HepG2 (cell line): ENCODE data around the gene STUB1. TPM values are rescaled to one million over a fixed set of nuclear protein-coding genes. Genes with fewer than 3 reads are reported as not detected.
A peak's percentile ranks its signal among the peaks of the same experiment; 100 is the strongest.

Source experiments
- AKAP8 ChIP-seq: sonication (generic); formaldehyde crosslinking; IDR thresholded peaks from 2 replicates; pipeline ENCODE4 v1.5.1; 2020; ENCODE audit warnings: mild to moderate bottlenecking, missing genetic modification reagents
- ARID2 ChIP-seq: sonication (generic); formaldehyde crosslinking; IDR thresholded peaks from 2 replicates; pipeline ENCODE4 v1.8.1; 2022; ENCODE audit warnings: mild to moderate bottlenecking, missing genetic modification reagents, borderline replicate concordance
- ELF1 ChIP-seq: sonication (generic); formaldehyde crosslinking; IDR thresholded peaks from 2 replicates; pipeline ENCODE4 v1.4.0; 2020; ENCODE audit warnings: missing genetic modification reagents
- HNRNPL ChIP-seq: fragments of 200-400 bp; formaldehyde crosslinking; IDR thresholded peaks from 2 replicates; pipeline ENCODE4 v1.6.1; 2017; ENCODE audit warnings: mild to moderate bottlenecking, low read depth, low read length
- JDP2 ChIP-seq: sonication (generic); formaldehyde crosslinking; IDR thresholded peaks from 2 replicates; pipeline ENCODE4 v1.8.1; 2022; ENCODE audit warnings: missing genetic modification reagents, borderline replicate concordance
- KDM5B ChIP-seq: sonication (generic); formaldehyde crosslinking; IDR thresholded peaks from 2 replicates; pipeline ENCODE4 v1.4.0; 2020; ENCODE audit warnings: missing genetic modification reagents, mild to moderate bottlenecking, borderline replicate concordance
- LCORL ChIP-seq, 2 experiments: fragments of 450-650 bp in 1 of 2; sonication (generic) in 1 of 2; formaldehyde crosslinking in 1 of 2; IDR thresholded peaks; 2 replicates each; pipeline versions ENCODE4 v1.5.0 to v1.6.1; 2017 to 2020; ENCODE audit warnings: antibody characterized with exemption in 1 of 2, missing genetic modification reagents in 1 of 2
- MAFF ChIP-seq: IDR thresholded peaks from 2 replicates; pipeline ENCODE4 v1.6.1; 2011; ENCODE audit warnings: low read depth, low read length, improper control_type of control experiment
- MATR3 ChIP-seq: sonication (generic); formaldehyde crosslinking; IDR thresholded peaks from 2 replicates; pipeline ENCODE4 v1.4.0; 2020; ENCODE audit warnings: missing genetic modification reagents
- NCOA1 ChIP-seq: sonication (generic); formaldehyde crosslinking; IDR thresholded peaks from 2 replicates; pipeline ENCODE4 v1.9.0; 2021; ENCODE audit warnings: missing genetic modification reagents
- NR1H2 ChIP-seq: sonication (generic); formaldehyde crosslinking; IDR thresholded peaks from 2 replicates; pipeline ENCODE4 v1.8.1; 2022; ENCODE audit warnings: low read depth, missing genetic modification reagents, borderline replicate concordance
- PCBP2 ChIP-seq: fragments of 200-400 bp; formaldehyde crosslinking; optimal IDR thresholded peaks from 2 replicates; pipeline ENCODE3; 2018; ENCODE audit warnings: low read length, low read depth; ENCODE audit not compliant: poor library complexity, severe bottlenecking
- RARG ChIP-seq: sonication (generic); formaldehyde crosslinking; IDR thresholded peaks from 2 replicates; pipeline ENCODE4 v1.4.0; 2020; ENCODE audit warnings: low read depth, mild to moderate bottlenecking, missing genetic modification reagents
- TOE1 ChIP-seq: sonication (generic); formaldehyde crosslinking; IDR thresholded peaks from 2 replicates; pipeline ENCODE4 v1.4.0; 2020; ENCODE audit warnings: mild to moderate bottlenecking, missing genetic modification reagents
- ZBTB38 ChIP-seq: sonication (generic); formaldehyde crosslinking; IDR thresholded peaks from 2 replicates; pipeline ENCODE4 v1.5.1; 2020; ENCODE audit warnings: mild to moderate bottlenecking, missing genetic modification reagents
- ZFP90 ChIP-seq: sonication (generic); formaldehyde crosslinking; IDR thresholded peaks from 2 replicates; pipeline ENCODE4 v1.8.0; 2022; ENCODE audit warnings: missing genetic modification reagents, mild to moderate bottlenecking, inconsistent platforms, borderline replicate concordance
- ZNF121 ChIP-seq: sonication (generic); formaldehyde crosslinking; IDR thresholded peaks from 2 replicates; pipeline ENCODE4 v1.5.0; 2020; ENCODE audit warnings: mild to moderate bottlenecking, missing genetic modification reagents
- ZNF234 ChIP-seq: sonication (generic); formaldehyde crosslinking; conservative IDR thresholded peaks from 2 replicates; pipeline ENCODE4 v1.5.1; 2020; ENCODE audit warnings: mild to moderate bottlenecking, missing genetic modification reagents
- ZNF468 ChIP-seq: sonication (generic); formaldehyde crosslinking; IDR thresholded peaks from 2 replicates; pipeline ENCODE4 v1.8.0; 2022; ENCODE audit warnings: mild to moderate bottlenecking, moderate library complexity, missing genetic modification reagents
- ZNF569 ChIP-seq: sonication (generic); formaldehyde crosslinking; IDR thresholded peaks from 2 replicates; pipeline ENCODE4 v1.5.0; 2020; ENCODE audit warnings: mild to moderate bottlenecking, missing genetic modification reagents, moderate library complexity, borderline replicate concordance
- ZNF788 ChIP-seq: sonication (generic); formaldehyde crosslinking; IDR thresholded peaks from 2 replicates; pipeline ENCODE4 v1.5.0; 2020; ENCODE audit warnings: mild to moderate bottlenecking, missing genetic modification reagents, borderline replicate concordance
- ZSCAN12 ChIP-seq: sonication (generic); formaldehyde crosslinking; IDR thresholded peaks from 2 replicates; pipeline ENCODE4 v1.9.0; 2021; ENCODE audit warnings: mild to moderate bottlenecking, missing genetic modification reagents
- ZSCAN20 ChIP-seq: sonication (generic); formaldehyde crosslinking; IDR thresholded peaks from 2 replicates; pipeline ENCODE4 v1.4.0; 2020; ENCODE audit warnings: missing genetic modification reagents, mild to moderate bottlenecking, borderline replicate concordance
- ZSCAN21 ChIP-seq: sonication (generic); formaldehyde crosslinking; IDR thresholded peaks from 2 replicates; pipeline ENCODE4 v1.8.0; 2022; ENCODE audit warnings: mild to moderate bottlenecking, missing genetic modification reagents, moderate library complexity, borderline replicate concordance
- ZSCAN30 ChIP-seq: sonication (generic); formaldehyde crosslinking; IDR thresholded peaks from 2 replicates; pipeline ENCODE4 v1.5.0; 2020; ENCODE audit warnings: mild to moderate bottlenecking, missing genetic modification reagents
- ZZZ3 ChIP-seq: sonication (generic); formaldehyde crosslinking; IDR thresholded peaks from 2 replicates; pipeline ENCODE4 v1.4.0; 2020; ENCODE audit warnings: missing genetic modification reagents, mild to moderate bottlenecking, borderline replicate concordance
- polyA plus RNA-seq, 8 experiments: library from polyadenylated mRNA; depleted of rRNA in 3 of 8; stranded (reverse) in 7 of 8; unstranded in 1 of 8; fragments of >200 nt; fragmentation: Illumina TruSeq in 4 of 8; extraction: Trizol in 4 of 8; gene quantifications; 2 replicates each; pipeline versions ENCODE4 v1.2.1 to v1.2.3, GENCODE V29; 2011 to 2016; ENCODE audit warnings: low read depth in 4 of 8, missing spikeins in 1 of 8, mixed read lengths in 1 of 8; ENCODE audit not compliant: insufficient read depth in 1 of 8
- total RNA-seq, 5 experiments: library from RNA; depleted of rRNA; stranded (reverse); fragments of >200 nt; fragmentation: Illumina TruSeq; extraction: Trizol; gene quantifications; 2 replicates each; pipeline ENCODE4 v1.2.3, GENCODE V29; 2016; ENCODE audit warnings: low read depth in 1 of 5
- TF ChIP-seq, protein P1 (sequence below): sonication (generic); formaldehyde crosslinking; conservative IDR thresholded peaks from 2 replicates; pipeline ENCODE4 v1.4.0; 2020; ENCODE audit warnings: missing genetic modification reagents
- TF ChIP-seq, protein P2 (sequence below): IDR thresholded peaks from 2 replicates; pipeline ENCODE4 v1.6.1; 2016; ENCODE audit warnings: low read depth, control low read depth
- TF ChIP-seq, protein P3 (sequence below): sonication (generic); formaldehyde crosslinking; IDR thresholded peaks from 2 replicates; pipeline ENCODE4 v1.4.0; 2020; ENCODE audit warnings: mild to moderate bottlenecking, missing genetic modification reagents

Gene STUB1
- total and polyA plus RNA-seq, 2 of the 13 experiments (the other 11 are each of a cell fraction or from before 2014, with no cell fraction given): 52.9 to 78.2 TPM

DNA sequence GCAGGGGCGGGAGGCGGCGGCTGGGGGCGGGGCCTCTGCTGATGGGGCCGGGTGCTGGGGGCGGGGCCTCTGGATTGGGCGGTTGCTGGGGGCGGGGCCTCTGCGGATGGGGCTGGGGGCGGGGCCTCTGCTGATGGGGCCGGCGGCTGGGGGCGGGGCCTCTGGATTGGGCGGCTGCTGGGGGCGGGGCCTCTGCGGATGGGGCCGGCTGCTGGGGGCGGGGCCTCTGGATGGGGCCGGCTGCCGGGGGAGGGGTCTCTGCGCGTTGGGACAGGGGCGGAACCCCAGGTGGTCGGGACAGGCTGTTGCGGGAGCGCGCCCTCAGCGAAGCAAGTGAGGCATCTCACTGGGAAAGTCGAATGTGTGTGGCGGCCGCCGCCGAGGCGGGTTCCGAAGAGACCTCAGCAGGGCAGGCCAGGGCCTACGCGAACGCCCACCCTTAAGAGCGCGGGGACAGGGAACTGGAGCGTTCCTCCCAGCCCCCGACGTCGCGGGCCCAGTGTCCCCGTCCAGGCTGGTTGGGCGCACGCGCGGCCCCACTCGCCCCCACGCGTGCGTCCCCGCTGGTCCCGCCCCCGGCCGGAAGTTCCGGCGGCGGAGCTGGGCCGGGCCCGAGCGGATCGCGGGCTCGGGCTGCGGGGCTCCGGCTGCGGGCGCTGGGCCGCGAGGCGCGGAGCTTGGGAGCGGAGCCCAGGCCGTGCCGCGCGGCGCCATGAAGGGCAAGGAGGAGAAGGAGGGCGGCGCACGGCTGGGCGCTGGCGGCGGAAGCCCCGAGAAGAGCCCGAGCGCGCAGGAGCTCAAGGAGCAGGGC is at the start of gene STUB1 (continued):
- TF ChIP-seq PCBP2 (no peak), AKAP8 (CRISPR knock-in tag) (no peak), ELF1 (CRISPR knock-in tag) (no peak), JDP2 (no peak), KDM5B (CRISPR knock-in tag) (0 out of 2 replicates have a peak, but pooled peaks have one; percentile 26), TOE1 (CRISPR knock-in tag) (no peak; the same call in 1 of the 2 replicates), ZFP90 (CRISPR knock-in tag) (no peak), ZNF468 (CRISPR knock-in tag) (no peak), ZSCAN20 (CRISPR knock-in tag) (no peak), NCOA1 (CRISPR knock-in tag) (no peak), ZNF234 (no peak), ZSCAN21 (CRISPR knock-in tag) (peak; percentile 56; the same call in 1 of the 2 replicates), ZBTB38 (peak; percentile 46), ZNF569 (CRISPR knock-in tag) (no peak), ZNF121 (CRISPR knock-in tag) (no peak), MATR3 (CRISPR knock-in tag) (no peak), HNRNPL (no peak), LCORL (IDR thresholded peaks at IDR 0.05) (no peak), LCORL (CRISPR knock-in tag; IDR thresholded peaks at IDR 0.05) (no peak), ZNF788 (CRISPR knock-in tag) (no peak), NR1H2 (CRISPR knock-in tag) (no peak), ARID2 (CRISPR knock-in tag) (no peak), RARG (CRISPR knock-in tag) (no peak), ZSCAN12 (CRISPR knock-in tag) (no peak), ZZZ3 (CRISPR knock-in tag) (no peak), ZSCAN30 (CRISPR knock-in tag) (no peak), MAFF (no peak)
- TF ChIP-seq, protein P1, sequence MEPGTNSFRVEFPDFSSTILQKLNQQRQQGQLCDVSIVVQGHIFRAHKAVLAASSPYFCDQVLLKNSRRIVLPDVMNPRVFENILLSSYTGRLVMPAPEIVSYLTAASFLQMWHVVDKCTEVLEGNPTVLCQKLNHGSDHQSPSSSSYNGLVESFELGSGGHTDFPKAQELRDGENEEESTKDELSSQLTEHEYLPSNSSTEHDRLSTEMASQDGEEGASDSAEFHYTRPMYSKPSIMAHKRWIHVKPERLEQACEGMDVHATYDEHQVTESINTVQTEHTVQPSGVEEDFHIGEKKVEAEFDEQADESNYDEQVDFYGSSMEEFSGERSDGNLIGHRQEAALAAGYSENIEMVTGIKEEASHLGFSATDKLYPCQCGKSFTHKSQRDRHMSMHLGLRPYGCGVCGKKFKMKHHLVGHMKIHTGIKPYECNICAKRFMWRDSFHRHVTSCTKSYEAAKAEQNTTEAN (CRISPR knock-in tag): no peak
- TF ChIP-seq, protein P2, sequence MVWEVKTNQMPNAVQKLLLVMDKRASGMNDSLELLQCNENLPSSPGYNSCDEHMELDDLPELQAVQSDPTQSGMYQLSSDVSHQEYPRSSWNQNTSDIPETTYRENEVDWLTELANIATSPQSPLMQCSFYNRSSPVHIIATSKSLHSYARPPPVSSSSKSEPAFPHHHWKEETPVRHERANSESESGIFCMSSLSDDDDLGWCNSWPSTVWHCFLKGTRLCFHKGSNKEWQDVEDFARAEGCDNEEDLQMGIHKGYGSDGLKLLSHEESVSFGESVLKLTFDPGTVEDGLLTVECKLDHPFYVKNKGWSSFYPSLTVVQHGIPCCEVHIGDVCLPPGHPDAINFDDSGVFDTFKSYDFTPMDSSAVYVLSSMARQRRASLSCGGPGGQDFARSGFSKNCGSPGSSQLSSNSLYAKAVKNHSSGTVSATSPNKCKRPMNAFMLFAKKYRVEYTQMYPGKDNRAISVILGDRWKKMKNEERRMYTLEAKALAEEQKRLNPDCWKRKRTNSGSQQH (CRISPR knock-in tag): no peak
- TF ChIP-seq, protein P3, sequence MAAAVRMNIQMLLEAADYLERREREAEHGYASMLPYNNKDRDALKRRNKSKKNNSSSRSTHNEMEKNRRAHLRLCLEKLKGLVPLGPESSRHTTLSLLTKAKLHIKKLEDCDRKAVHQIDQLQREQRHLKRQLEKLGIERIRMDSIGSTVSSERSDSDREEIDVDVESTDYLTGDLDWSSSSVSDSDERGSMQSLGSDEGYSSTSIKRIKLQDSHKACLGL (CRISPR knock-in tag): peak; percentile 38; the same call in 1 of the 2 replicates
